Natural killer cell (primary cell): Measurements from ENCODE around the gene NPM3. TPM values are rescaled to one million over a fixed set of nuclear protein-coding genes. Genes with fewer than 3 reads are reported as not detected.
A peak's percentile ranks its signal among the peaks of the same experiment; 100 is the strongest.

Experiments used
- ATAC-seq, 3 donors: fragments of 150-1000 bp in 2 of 3; fragments of 200-7000 bp in 1 of 3; cut with Tn5 transposase; 1 replicate in 1 of 3; 2 replicates in 2 of 3; pipeline ENCODE4 v1.10.0; 2021; ENCODE audit warnings: mild to moderate bottlenecking in 2 of 3, moderate library complexity in 2 of 3
- DNase-seq, 2 donors: peaks; one replicate each; pipeline versions ENCODE4 v3.0.0 to v3.0.0-alpha.2; 2013 to 2021; ENCODE audit warnings: mixed read lengths in 1 of 2
- H3K27ac ChIP-seq: one replicate; pipeline ENCODE4 v1.5.1; 2013; ENCODE audit warnings: mild to moderate bottlenecking, low read length
- H3K27me3 ChIP-seq: one replicate; pipeline ENCODE4 v1.6.1; 2013; ENCODE audit warnings: low read length; ENCODE audit not compliant: control insufficient read depth, insufficient read depth
- H3K36me3 ChIP-seq: one replicate; pipeline ENCODE4 v1.6.1; 2013; ENCODE audit warnings: low read length; ENCODE audit not compliant: control insufficient read depth, insufficient read depth
- H3K4me1 ChIP-seq: one replicate; pipeline ENCODE4 v1.6.1; 2013; ENCODE audit warnings: low read length; ENCODE audit not compliant: control insufficient read depth, insufficient read depth
- H3K4me3 ChIP-seq: one replicate; pipeline ENCODE4 v1.5.1; 2013; ENCODE audit warnings: low read length
- H3K9me3 ChIP-seq: one replicate; pipeline ENCODE4 v1.6.1; 2013; ENCODE audit warnings: low read length; ENCODE audit not compliant: control insufficient read depth, insufficient read depth
- H3K27ac Mint-ChIP-seq, 2 donors: one replicate each; pipeline ENCODE4 v1.8.0; 2022; ENCODE audit warnings: mild to moderate bottlenecking in 2 of 2, mixed read lengths in 2 of 2, moderate library complexity in 1 of 2
- H3K27me3 Mint-ChIP-seq, 2 donors: one replicate each; pipeline ENCODE4 v1.8.0; 2022; ENCODE audit warnings: low read depth in 2 of 2, mixed read lengths in 2 of 2
- H3K36me3 Mint-ChIP-seq: one replicate; pipeline ENCODE4 v1.8.0; 2022; ENCODE audit warnings: mixed read lengths
- H3K4me1 Mint-ChIP-seq, 2 donors: one replicate each; pipeline ENCODE4 v1.8.0; 2022; ENCODE audit warnings: mixed read lengths in 2 of 2
- H3K4me3 Mint-ChIP-seq: one replicate; pipeline ENCODE4 v1.8.0; 2022; ENCODE audit warnings: mild to moderate bottlenecking, moderate library complexity, mixed read lengths
- H3K9me3 Mint-ChIP-seq, 2 donors: one replicate each; pipeline ENCODE4 v1.8.0; 2022; ENCODE audit warnings: mixed read lengths in 2 of 2
- WGBS: methylation state at CpG from one replicate; pipeline ENCODE4 v1.1.7; 2013; ENCODE audit warnings: missing lambda C conversion rate; ENCODE audit not compliant: insufficient coverage; 5-methylcytosine and 5-hydroxymethylcytosine counted together
- intact Hi-C: fragments of 100-400 bp; cut with micrococcal nuclease; formaldehyde crosslinking; loops from one replicate; pipeline ENCODE4 v1.14.2; 2022
- total RNA-seq, 4 donors: library from RNA; stranded (reverse); fragments of 120-200 nt in 1 of 4; gene quantifications; one replicate each; pipeline versions ENCODE4 v1.2.3 to v1.2.4, GENCODE V29; 2013 to 2022
- TF ChIP-seq, protein P1 (sequence below): fragments of 200-600 bp; IDR thresholded peaks from one replicate; pipeline ENCODE4 v1.8.0; 2022; ENCODE audit warnings: antibody characterized with exemption

The NPM3 gene
- total RNA-seq, 3 donors from 2014 or later (not counting 1 experiment from before 2014, with no cell fraction given) = 8.2 to 9.0 (median 8.5) TPM

DNA sequence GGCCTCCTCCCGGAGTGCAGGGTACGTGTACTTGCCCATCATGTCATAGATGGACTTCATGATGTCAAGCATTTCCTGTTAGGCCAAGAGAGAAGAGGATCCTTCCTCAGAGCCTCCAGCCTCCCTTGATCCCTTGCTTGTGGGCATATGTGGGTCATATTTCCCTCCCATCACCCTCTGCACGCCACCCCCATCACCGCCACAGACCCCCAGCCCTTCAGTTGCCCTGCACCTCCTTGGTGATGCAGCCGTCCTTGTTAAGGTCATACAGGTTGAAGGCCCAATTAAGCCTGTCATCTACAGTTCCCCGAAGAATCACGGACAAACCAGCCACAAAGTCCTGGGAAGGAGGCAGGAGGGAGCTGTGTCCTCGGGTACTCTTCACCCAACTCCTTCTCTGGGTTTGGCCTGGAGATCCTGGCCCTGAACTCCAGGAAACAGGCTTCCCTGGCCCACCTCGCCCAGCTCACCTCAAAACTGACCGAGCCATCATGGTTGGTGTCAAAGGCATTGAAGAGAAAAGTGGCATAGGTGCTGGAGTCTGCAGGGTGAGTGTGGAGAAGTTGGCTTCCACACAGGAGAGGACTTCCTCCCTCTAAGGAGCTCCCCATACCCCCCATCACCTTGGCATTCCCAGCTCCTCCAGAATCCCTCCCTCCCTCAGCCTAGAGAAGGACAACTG lies 44.8 kb upstream of the NPM3 start:
- Mint-ChIP-seq H3K27ac (no peak overlapping the region), H3K4me3 (no peak overlapping the region), H3K36me3 (no peaks in the 10 kb centered on the region), H3K9me3 (no peaks in the 10 kb centered on the region), H3K27me3 (no peaks in the 10 kb centered on the region), H3K4me1 (peaks cover 24 to 25% of the 10 kb centered on the region in 2 donors)
- H3K9me3 ChIP-seq = no peaks in the 10 kb centered on the region
- ATAC-seq = no peak
- WGBS = 93% methylated on average over 9 of the region's 10 CpGs
- no peak overlapping the region for H3K27ac ChIP-seq
- no peak for DNase-seq
- H3K27me3 ChIP-seq = no peaks in the 10 kb centered on the region
- TF ChIP-seq, protein P1, sequence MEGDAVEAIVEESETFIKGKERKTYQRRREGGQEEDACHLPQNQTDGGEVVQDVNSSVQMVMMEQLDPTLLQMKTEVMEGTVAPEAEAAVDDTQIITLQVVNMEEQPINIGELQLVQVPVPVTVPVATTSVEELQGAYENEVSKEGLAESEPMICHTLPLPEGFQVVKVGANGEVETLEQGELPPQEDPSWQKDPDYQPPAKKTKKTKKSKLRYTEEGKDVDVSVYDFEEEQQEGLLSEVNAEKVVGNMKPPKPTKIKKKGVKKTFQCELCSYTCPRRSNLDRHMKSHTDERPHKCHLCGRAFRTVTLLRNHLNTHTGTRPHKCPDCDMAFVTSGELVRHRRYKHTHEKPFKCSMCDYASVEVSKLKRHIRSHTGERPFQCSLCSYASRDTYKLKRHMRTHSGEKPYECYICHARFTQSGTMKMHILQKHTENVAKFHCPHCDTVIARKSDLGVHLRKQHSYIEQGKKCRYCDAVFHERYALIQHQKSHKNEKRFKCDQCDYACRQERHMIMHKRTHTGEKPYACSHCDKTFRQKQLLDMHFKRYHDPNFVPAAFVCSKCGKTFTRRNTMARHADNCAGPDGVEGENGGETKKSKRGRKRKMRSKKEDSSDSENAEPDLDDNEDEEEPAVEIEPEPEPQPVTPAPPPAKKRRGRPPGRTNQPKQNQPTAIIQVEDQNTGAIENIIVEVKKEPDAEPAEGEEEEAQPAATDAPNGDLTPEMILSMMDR = no peak
- peaks cover 26% of the 10 kb centered on the region for H3K4me1 ChIP-seq
- H3K36me3 ChIP-seq = no peaks in the 10 kb centered on the region
- intact Hi-C loops = no loop called here
- no peak overlapping the region for H3K4me3 ChIP-seq

DNA sequence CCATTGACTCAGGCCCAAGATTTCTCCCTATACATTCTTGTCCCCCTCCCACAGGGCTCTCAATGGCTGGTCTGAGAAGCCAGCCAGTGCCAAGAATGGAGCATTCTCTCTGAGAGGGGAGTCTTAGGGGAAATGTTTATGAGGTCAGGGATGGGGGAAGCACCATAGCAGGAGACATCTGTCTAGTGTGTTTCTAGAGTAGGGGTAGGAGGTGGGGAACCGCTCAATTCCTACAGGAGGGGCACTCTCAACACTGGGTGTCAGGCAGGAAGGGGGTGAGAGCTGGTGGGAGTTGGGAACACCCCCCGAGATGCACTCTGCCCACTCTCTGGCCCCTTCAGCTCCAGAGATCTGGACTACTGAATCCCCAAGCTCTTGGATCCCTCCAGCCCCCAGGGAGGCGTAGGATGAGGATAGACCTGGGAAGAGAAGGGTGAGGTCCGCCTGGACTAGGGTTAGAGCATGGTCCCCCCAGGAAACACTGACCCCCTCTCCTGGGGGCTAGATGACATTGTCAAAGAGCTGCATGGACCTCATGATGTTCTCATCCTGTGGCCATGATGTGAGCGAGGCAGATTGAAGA lies 43.7 kb upstream of the NPM3 start:
- WGBS = 97% methylated on average over 5 of the region's 5 CpGs
- DNase-seq = no peak

DNA sequence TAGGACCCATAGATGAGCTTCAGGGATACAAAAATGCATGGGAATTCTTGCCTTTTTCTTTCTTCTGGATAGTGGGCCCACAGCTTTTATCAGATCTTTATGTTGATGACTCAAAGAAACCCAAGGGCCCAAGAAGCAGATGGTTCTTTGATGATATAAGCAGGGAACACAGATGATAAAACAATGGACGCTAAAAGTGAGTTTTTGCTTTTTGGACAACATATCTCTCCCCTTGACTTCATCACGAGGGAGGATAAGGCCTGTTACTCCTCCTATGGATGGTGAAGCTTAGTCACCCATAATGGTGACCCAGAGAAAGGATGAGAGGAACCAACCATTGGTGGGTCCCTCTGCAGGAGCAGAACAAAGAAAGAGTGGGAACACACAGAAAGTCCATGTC lies 41.5 kb upstream of the NPM3 start:
- Histone ChIP-seq H3K9me3 (no peaks in the 10 kb centered on the region), H3K27ac (no peak overlapping the region), H3K27me3 (no peaks in the 10 kb centered on the region), H3K36me3 (no peaks in the 10 kb centered on the region), H3K4me1 (peaks cover 10% of the 10 kb centered on the region), H3K4me3 (no peak overlapping the region)
- no peak overlapping the region for H3K27ac Mint-ChIP-seq
- H3K36me3 Mint-ChIP-seq = no peaks in the 10 kb centered on the region
- DNase-seq (no peak), ATAC-seq (no peak)
- H3K9me3 Mint-ChIP-seq = no peaks in the 10 kb centered on the region
- 100% methylated on average over 2 of the region's 2 CpGs for WGBS
- intact Hi-C loops = no loop called here
- TF ChIP-seq, protein P1 = no peak
- H3K4me3 Mint-ChIP-seq = no peak overlapping the region
- no peaks in the 10 kb centered on the region for H3K27me3 Mint-ChIP-seq
- H3K4me1 Mint-ChIP-seq = peaks cover 1 to 10% of the 10 kb centered on the region in 2 donors

More for the DNA sequence above, 43.7 kb upstream of the NPM3 start:
- Histone ChIP-seq H3K27me3 (no peaks in the 10 kb centered on the region), H3K4me1 (peaks cover 26% of the 10 kb centered on the region), H3K9me3 (no peaks in the 10 kb centered on the region), H3K4me3 (no peak overlapping the region), H3K36me3 (no peaks in the 10 kb centered on the region), H3K27ac (no peak overlapping the region)
- no peaks in the 10 kb centered on the region for H3K36me3 Mint-ChIP-seq
- H3K27ac Mint-ChIP-seq = peak overlapping the region in 1 of 2 donors; percentile 1
- intact Hi-C loops = no loop called here
- no peaks in the 10 kb centered on the region for H3K27me3 Mint-ChIP-seq
- TF ChIP-seq, protein P1 = no peak
- H3K9me3 Mint-ChIP-seq = no peaks in the 10 kb centered on the region
- peaks cover 23% of the 10 kb centered on the region in 2 donors for H3K4me1 Mint-ChIP-seq
- no peak for ATAC-seq
- peak overlapping the region; percentile 29 for H3K4me3 Mint-ChIP-seq
